HG02623 (cell line): ENCODE results near the gene RTN4R.

Experiments used
- ATAC-seq: cut with Tn5 transposase; IDR thresholded peaks from one replicate; pipeline ENCODE4 v1.9.1; 2021; ENCODE audit warnings: moderate library complexity; ENCODE audit not compliant: unreplicated experiment

Gene RTN4R

GRCh38 chr22:20204806-20205205, 63.3 kb downstream of the RTN4R start:
- no peak for ATAC-seq

DNA sequence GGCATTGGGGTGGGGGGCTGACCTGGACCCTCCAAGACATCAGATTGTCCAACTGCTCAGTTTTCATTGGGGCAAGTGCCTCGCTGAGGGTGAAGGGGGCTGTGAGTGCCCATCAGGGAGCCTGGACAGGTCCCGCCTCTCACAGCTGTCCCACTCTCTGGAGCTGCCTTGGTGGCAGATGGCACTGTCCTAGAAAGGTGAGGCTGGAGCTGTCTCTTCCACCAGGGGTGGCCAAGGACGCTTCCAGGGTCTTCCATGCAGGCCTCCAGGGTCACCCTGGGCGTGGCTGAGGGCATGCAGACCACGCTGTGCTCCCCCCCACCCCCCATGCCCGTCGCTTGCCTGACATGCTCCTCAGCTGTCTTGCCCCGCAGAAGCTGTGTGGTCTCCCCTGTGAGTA, 63.8 kb downstream of the RTN4R start:
- ATAC-seq = no peak

DNA sequence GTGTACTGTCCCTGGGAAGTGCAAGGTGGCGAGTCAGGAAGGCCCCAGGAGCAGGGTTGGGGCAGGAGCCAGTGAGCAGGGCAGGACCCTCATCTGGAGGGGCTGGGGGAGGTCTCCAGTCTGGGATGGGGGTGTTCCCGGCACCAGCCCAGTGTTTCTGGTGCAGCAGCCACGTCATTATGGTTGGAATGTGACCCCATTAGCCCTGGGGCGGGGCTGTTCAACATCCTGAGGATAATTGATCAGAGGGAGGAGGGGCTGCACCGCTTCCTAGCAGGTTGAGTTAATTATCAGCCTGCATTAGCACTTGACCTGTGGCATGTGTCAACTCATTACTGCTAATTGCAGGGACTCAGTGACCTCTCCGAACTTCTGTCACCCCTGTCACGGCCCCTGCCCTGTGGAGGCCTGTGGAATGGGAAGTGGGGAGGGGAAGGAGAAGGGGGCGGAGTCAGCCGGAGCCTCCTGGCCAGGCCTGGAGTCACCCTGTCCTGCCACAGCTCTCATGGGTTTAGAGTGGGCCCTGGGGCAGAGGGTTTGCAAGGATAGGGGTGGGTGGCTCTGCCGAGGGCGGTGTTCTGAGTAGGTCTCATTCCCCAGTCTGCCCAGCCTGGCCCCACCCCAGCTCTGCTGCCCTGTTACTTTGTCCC, 64.4 kb downstream of the RTN4R start:
- ATAC-seq = no peak

GRCh38 chr22:20203142-20203551, 65.0 kb downstream of the RTN4R start:
- ATAC-seq = no peak

DNA sequence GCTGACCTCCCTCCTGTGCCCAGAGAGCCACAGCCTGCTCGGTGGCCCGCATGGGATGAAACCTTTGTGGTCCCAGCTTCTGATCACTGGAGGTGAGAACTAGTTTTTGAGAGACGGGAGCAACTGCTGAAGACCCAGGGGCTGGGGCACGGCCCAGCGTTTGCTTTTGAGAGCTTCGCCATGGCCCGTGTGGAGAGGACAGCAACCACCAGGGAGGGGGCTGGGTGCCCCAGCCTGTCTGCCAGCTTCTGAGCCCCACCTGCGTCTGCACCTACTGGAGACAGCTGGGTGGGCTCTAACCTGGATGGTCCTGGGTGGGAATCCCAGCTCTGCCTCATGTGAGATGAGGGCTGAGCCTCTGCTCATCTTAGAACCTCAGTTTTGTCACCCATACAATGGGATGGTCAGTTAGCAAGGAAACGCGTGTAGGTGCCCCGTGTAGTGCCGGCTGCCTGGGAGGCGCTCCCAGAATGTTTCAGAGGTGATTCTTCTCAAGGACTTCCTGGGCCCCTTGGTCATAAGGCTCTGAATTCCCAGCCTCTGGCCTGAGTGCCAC, 66.2 kb downstream of the RTN4R start:
- ATAC-seq = no peak

DNA sequence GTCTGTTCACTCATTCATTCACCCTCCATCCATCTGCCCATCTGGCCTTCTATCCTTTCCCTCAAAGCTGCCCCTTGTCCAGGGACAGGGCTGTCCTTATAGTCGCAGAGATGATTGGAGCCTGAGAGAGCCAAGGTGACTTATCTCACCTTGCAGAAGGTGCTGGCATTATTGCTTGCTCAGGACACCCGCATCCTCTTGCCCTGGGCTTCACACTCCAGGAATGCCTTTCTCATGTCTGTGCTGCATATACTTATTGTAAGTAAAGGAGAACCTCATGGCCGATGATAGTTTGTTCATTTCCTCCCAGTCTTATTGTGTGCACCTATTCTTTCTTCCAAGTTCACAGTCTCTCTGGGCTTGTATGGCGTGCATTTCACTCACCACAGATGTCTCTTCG, 68.2 kb downstream of the RTN4R start:
- ATAC-seq = no peak

- no peak for ATAC-seq
Observed at GRCh38 chr22:20199413-20199842, 68.7 kb downstream of the RTN4R start.

GRCh38 chr22:20198557-20199319, 69.4 kb downstream of the RTN4R start:
- ATAC-seq = no peak

GRCh38 chr22:20197407-20198030, 70.6 kb downstream of the RTN4R start:
- ATAC-seq = no peak

- ATAC-seq = no peak
Observed at GRCh38 chr22:20196094-20196842, 71.8 kb downstream of the RTN4R start.

- no peak for ATAC-seq
Observed at GRCh38 chr22:20194681-20195593, 73.2 kb downstream of the RTN4R start.

DNA sequence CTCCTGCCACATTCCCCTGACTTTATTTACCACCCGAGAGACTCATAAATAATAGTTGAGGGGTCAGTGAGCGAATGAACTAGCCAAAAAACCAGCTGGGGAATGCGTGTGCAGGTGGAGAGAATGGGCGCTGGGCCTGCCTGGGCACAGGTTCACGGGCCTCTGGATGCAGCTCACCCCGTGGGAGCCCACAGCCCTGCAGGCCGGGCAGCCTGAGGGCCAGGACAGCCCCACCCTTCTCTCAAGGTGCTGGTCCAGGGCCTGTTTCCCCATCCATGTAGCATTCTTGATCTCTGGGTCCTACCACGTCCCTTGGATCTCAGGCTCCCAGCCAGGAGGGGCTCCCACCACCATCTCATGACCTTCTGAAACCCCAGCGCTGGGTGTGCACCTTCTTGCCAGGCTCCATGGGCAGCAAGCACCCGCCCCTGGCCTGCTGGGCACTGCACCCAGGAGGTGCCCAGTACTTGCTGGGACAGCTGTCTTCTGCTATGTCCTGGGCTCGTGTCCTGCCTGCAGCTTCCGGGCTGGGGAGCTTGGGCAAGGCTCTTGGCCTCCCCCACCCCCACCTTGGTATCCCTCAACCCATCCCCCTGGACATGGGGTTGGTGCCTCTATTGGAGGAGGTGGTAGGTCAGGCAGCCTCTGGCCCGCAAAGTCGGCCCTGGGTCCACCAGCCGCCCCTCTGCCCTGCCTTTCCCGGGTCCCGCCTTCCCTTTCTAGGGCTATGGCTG, 74.2 kb downstream of the RTN4R start:
- no peak for ATAC-seq

DNA sequence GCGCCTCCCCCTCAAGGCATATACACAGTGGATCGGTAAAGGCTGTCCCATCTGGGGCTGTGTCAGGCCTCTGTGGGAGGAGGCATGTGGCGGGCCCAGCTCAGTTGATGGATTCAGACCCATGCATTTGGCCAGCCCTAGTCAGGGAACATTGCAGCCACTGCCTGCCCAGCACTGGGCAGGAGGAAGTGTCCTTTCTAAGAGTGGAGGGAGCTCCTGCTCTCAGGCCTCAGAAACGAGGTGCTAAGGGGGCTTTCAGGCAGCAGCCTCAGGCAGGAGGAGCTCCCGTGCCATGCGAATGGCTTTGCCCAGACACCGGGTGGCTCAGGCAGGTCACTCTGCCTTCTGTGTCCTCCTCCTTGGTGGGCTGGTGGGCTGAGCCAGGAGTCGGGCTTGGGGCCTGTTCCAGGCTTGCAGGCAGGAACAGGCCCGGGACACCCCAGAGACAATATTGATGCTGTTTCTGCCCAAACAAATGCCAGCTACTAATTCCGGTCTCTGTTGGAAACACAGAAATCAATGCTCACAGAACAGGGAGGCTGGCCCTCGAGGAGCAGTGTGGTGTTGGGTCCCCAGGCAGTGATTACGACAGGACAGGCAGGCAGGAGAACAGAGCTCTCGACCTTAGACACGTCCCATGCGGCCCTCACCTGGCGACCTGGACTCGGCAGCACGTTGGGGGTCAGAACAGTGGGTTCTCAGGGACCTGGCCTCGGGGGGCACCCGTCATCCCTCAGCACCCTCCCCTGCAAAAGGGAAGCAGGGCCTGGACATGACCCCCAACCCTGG, 75.0 kb downstream of the RTN4R start:
- ATAC-seq = no peak

GRCh38 chr22:20192293-20192971, 75.7 kb downstream of the RTN4R start:
- no peak for ATAC-seq

DNA sequence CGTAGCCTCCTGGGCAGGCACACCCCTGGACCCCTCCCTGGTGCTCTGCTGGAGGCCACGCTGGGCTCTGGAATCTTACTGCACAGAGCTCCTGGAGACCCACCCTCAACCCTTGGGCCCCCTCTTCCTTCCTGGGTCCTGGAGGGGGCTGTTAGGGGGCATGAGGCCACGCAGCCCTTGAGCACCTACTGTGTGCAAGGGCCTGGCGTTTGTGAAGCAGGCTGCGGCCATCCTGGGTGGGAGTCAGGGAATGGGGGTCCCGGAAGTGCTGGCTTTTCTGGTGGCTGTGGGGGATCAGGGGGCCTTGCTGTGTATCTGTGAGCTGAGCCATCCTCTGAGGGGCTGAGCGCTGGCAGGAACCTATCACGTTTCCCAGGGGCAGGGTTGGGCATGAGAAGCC, 76.3 kb downstream of the RTN4R start:
- no peak for ATAC-seq
